ENCODE data around the gene TRAF7.

Gene TRAF7

GRCh38 chr16:2147981-2148671, 7.5 kb upstream of the TRAF7 start, which contains the start of gene RAB26:
Gene RAB26 (plus strand): TSS chr16:2148625. CDS start chr16:2148784, 159 bp downstream.
- peak; percentile 50 for DNase-seq (ENCODE audit: low read depth)

- no peak for DNase-seq (ENCODE audit: low read depth)
Measured at GRCh38 chr16:2148714-2149629, 6.6 kb upstream of the TRAF7 start.

- no peak for DNase-seq (ENCODE audit: low read depth)
Measured at GRCh38 chr16:2149630-2150417, 5.8 kb upstream of the TRAF7 start.

- DNase-seq (ENCODE audit: low read depth), result no peak
Measured at GRCh38 chr16:2150418-2151187, 5.0 kb upstream of the TRAF7 start.

- no peak for DNase-seq (ENCODE audit: low read depth)
Measured at GRCh38 chr16:2151188-2152091, 4.1 kb upstream of the TRAF7 start.

GRCh38 chr16:2152695-2153506, 2.7 kb upstream of the TRAF7 start:
- no peak for DNase-seq (ENCODE audit: low read depth)

GRCh38 chr16:2154533-2155090, 970 bp upstream of the TRAF7 start:
- no peak for DNase-seq (ENCODE audit: low read depth)

- DNase-seq (ENCODE audit: low read depth), result peak; percentile 82
Measured at GRCh38 chr16:2155977-2156848, 631 bp downstream of the TRAF7 start.

GRCh38 chr16:2156849-2157224, 1.3 kb downstream of the TRAF7 start:
- DNase-seq (ENCODE audit: low read depth), result no peak

- no peak for DNase-seq (ENCODE audit: low read depth)
Measured at GRCh38 chr16:2157480-2158261, 2.1 kb downstream of the TRAF7 start.

GRCh38 chr16:2158262-2158638, 2.7 kb downstream of the TRAF7 start:
- no peak for DNase-seq (ENCODE audit: low read depth)

GRCh38 chr16:2159175-2159838, 3.7 kb downstream of the TRAF7 start:
- DNase-seq (ENCODE audit: low read depth), result peak; percentile 47

- DNase-seq (ENCODE audit: low read depth), result peak; percentile 70
Measured at GRCh38 chr16:2160915-2161551, 5.5 kb downstream of the TRAF7 start.

GRCh38 chr16:2161911-2162310, 6.3 kb downstream of the TRAF7 start:
- no peak for DNase-seq (ENCODE audit: low read depth)

GRCh38 chr16:2162676-2163118, 7.1 kb downstream of the TRAF7 start:
- DNase-seq (ENCODE audit: low read depth), result no peak

GRCh38 chr16:2163211-2163881, 7.8 kb downstream of the TRAF7 start:
- no peak for DNase-seq (ENCODE audit: low read depth)
